ENCODE measurements around the gene PPM1N.

Gene PPM1N

GRCh38 chr19:45492627-45493470 lies 5.4 kb upstream of the PPM1N start:
- no peak for DNase-seq

- no peak for DNase-seq
These were observed 3.9 kb upstream of the PPM1N start for GRCh38 chr19:45494261-45494916.

- no peak for DNase-seq
These were observed 3.1 kb upstream of the PPM1N start for GRCh38 chr19:45495178-45495577.

- peak; percentile 13 for DNase-seq
These were observed 1.8 kb upstream of the PPM1N start for GRCh38 chr19:45496349-45496953.

GRCh38 chr19:45497791-45498190 lies 452 bp upstream of the PPM1N start:
- no peak for DNase-seq

- DNase-seq: no peak
These were observed 1.2 kb downstream of the PPM1N start for GRCh38 chr19:45499196-45500180.

GRCh38 chr19:45500918-45501729 lies 2.9 kb downstream of the PPM1N start:
- DNase-seq: no peak

GRCh38 chr19:45501730-45502014 lies 3.4 kb downstream of the PPM1N start:
- no peak for DNase-seq

- no peak for DNase-seq
These were observed 3.9 kb downstream of the PPM1N start for GRCh38 chr19:45502111-45502510.

- DNase-seq: no peak
These were observed 5.7 kb downstream of the PPM1N start for GRCh38 chr19:45503909-45504308.

GRCh38 chr19:45505151-45505995 lies 7.1 kb downstream of the PPM1N start:
- no peak for DNase-seq

GRCh38 chr19:45505996-45506245 lies 7.7 kb downstream of the PPM1N start:
- no peak for DNase-seq

GRCh38 chr19:45506246-45506988 lies 8.2 kb downstream of the PPM1N start:
- peak; percentile 97 for DNase-seq

- DNase-seq: peak; percentile 88
These were observed 9.0 kb downstream of the PPM1N start, which contains the start of gene VASP for GRCh38 chr19:45506989-45507871. Gene VASP, plus strand, starts transcription at chr19:45507479. Its CDS starts 293 bp downstream, at chr19:45507772.

GRCh38 chr19:45507872-45508416 lies 9.7 kb downstream of the PPM1N start:
- DNase-seq: no peak

- peak; percentile 29 for DNase-seq
These were observed 10.2 kb downstream of the PPM1N start for GRCh38 chr19:45508417-45508860.

- DNase-seq: no peak
These were observed 10.8 kb downstream of the PPM1N start for GRCh38 chr19:45508861-45509691.

- no peak for DNase-seq
These were observed 11.4 kb downstream of the PPM1N start for GRCh38 chr19:45509692-45510015.
